IPS DF 19.7 (cell line): ENCODE results near the gene LGALS3.

ENCODE experiments used
- DNase-seq: peaks from one replicate; pipeline ENCODE4 v3.0.0-alpha.2; 2013; ENCODE audit warnings: low read depth, low spot score

LGALS3 gene

GRCh38 chr14:55114720-55115119 lies 14.3 kb upstream of the LGALS3 start:
- no peak for DNase-seq

DNA sequence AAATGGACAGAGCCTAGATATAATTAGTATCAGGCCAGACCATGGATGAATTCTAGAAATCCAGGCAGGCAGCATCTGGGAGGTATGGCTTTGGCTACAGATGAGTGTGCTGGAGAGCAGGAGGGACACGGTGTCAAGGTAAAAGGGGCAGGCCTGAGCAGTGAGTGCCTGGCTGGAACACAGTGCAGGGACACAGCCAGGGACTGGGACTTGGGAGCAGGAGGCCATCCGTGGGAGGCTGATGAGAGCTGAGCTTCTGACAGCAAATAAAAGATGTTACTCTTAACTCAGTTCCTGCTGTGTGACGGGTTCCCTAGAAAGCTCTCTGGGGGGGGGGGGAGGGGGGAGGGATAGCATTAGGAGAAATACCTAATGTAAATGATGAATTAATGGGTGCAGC lies 13.6 kb upstream of the LGALS3 start:
- no peak for DNase-seq

- no peak for DNase-seq
Measured at GRCh38 chr14:55115861-55116245, 13.2 kb upstream of the LGALS3 start.

GRCh38 chr14:55116246-55117030 lies 12.6 kb upstream of the LGALS3 start:
- DNase-seq = no peak

GRCh38 chr14:55117803-55118441 lies 11.1 kb upstream of the LGALS3 start:
- no peak for DNase-seq

- DNase-seq = no peak
Measured at GRCh38 chr14:55118761-55119160, 10.3 kb upstream of the LGALS3 start.

GRCh38 chr14:55120571-55121495 lies 8.2 kb upstream of the LGALS3 start:
- DNase-seq = no peak

- no peak for DNase-seq
Measured at GRCh38 chr14:55121628-55122439, 7.2 kb upstream of the LGALS3 start.

- DNase-seq = no peak
Measured at GRCh38 chr14:55122440-55122986, 6.5 kb upstream of the LGALS3 start.

DNA sequence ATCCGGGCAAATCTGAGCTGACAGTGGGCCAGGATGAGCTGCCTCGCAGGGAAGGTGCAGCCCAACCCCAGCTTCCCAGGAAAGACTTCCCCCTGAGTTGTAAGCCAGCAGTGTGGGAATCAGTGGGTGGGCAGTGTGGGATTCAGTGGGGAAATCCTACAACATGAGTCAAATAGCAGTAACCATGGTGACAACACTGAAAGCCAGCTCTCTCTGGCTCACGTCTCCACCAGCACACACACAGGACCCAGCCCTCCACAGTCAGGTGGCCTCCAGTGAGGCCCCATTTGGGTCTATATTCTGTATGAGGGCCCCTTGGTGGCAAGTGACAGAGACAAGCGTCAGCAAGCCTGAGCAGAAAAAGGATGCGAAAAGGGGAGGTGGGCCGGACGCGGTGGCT lies 6.0 kb upstream of the LGALS3 start:
- no peak for DNase-seq

- no peak for DNase-seq
Measured at GRCh38 chr14:55123852-55124639, 5.0 kb upstream of the LGALS3 start.

DNA sequence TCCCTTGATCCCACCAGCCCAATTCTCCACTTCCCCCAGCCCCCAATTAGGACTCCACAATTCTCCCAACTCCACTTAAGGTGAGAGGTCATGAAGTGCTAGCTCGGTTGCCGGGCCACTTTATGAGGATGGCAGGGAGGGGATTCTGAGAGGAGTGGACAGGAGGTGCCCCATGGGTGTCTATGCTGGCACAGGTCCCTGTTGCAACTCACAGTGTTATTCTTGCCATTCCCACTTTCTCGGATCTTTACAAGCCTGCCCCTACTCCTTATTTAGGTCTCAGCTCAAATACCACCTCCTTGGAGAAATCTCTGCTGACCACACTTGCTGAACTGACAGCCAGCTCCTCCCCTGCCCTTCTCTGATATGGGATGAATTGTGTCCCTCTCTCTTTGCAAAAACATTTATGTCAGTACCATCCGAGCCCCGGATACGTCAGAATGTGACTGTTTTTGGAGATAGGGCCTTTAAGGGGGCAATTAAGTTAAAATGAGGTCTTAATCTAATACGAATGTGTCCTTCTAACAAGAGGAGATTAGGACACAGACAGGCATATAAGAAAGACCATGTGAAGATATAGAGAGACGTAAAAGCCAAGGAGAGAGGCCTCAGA lies 4.2 kb upstream of the LGALS3 start:
- no peak for DNase-seq

DNA sequence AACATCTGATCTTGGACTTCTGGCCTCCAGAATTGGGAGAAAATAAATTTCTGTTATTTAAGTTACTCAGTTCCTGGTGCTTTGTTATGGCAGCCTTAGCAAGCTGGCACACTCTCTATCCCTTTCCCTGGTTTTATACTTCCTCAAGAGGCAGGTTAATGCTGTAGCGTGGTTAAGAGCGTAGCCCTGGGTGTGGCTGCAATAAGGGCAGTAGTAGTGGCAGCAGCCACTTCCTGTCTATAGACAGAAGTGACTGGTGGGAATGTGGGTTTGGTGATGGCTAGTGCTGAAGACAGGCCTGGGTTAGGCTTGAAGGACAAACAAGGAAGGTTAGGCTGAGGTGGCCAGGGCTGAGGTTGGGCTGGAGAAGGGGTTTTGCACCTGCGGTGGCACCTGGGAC lies 3.6 kb upstream of the LGALS3 start:
- no peak for DNase-seq

GRCh38 chr14:55126034-55126433 lies 3.0 kb upstream of the LGALS3 start:
- DNase-seq = no peak

- DNase-seq = no peak
Measured at GRCh38 chr14:55126932-55127459, 2.1 kb upstream of the LGALS3 start.

DNA sequence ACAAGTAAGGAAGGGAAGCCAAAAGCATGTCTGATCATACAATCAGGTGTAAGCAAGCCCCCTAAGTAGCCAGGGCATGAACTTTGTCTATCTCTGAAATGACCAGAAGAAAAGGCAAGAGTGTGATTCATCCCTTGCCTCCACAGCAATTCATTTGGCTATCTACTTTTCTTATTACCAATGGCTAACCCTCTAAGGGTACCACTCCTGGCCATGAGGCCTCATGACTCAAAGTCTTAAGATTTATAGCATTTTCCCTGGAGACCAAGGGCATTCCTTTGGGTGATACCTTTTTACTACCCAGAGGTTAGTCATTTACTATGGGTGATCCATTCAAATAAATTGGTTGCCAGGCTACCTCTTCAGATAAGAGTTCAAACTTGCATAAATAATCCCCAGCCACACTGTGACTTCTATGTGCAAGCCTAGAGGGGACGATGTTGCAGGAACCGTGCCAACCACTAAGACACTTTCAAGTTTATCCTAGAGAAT lies 1.5 kb upstream of the LGALS3 start:
- no peak for DNase-seq

DNA sequence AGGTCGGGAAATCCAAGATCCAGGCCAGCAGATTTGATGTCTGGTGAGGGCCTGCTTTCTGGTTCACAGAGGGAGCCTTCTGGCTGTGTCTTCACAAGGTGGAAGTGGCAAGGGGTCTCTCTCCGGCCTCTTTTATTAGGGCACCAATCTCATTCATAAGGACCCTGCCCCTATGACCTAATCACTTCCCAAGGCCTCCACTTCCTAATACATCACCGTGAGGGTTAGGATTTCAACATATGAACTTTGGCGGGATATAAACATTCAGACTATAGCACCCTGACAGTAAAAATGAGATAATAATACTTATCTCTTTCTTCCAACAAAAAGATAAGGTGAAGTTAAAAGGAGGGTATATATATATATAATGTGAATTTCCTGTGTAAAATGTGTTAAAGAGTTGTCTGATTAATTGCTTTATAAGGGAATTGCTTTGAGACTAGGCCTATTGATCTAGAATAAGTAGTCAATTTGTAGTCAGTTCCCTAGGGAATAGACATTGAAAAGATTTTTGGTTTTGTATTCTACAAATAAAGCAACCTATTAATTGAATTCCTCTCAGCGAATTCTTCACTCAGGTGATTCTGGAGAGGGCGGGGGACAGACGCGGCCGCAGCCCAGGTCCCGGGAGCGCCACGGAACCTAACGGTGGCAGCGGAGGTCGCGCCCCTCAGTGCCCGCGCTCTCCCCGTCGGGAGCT lies 516 bp upstream of the LGALS3 start:
- DNase-seq = no peak

DNA sequence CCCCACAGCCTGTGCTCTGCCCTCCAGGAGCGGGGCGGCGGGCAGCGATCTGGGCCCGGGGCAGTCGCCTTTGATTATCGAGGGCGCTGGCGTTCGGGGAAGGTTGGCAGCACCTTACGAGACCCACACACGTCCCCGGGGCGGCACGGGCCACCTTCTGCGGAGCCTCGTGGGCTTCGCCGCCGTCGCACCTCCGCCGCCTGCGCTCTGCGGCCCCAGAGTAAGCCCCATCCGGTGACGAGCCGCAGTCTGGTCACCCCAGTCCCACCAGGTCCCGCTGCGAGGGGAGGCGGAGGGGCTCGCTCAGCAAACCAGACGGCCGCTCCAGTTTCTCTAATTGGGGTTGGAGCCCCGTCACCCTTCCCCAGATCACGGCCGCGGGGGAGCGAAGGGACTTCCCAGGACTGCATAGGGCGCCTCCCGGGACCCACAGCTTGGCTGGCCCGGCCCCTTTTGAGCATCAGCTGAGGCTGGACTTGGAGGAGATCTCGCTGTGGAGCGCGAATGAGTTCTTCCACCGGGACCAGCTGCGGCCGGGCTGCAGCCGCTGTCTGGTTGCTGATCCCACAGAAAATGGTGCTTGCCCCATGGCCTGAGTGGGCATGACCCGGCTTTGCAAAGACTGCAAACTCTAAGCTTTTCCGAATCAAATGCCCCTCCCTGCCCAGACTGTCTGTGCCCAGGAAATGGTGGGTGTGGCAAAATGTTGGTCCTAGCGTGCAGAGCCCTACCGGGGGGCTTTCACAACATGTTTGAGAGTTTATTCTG lies 560 bp downstream of the LGALS3 start:
- no peak for DNase-seq
